H1 (cell line): ENCODE measurements around the gene KIF1C. TPM values are rescaled to one million over a fixed set of nuclear protein-coding genes. Genes with fewer than 3 reads are reported as not detected.

Experiments
- ATF3 ChIP-seq: IDR thresholded peaks from 2 replicates; pipeline ENCODE4 v1.6.1; 2011; ENCODE audit warnings: low read depth, mild to moderate bottlenecking, low read length; ENCODE audit not compliant: insufficient read depth
- BRCA1 ChIP-seq: IDR thresholded peaks from 2 replicates; pipeline ENCODE4 v1.6.1; 2012; ENCODE audit warnings: low read depth, low read length, improper control_type of control experiment
- CHD2 ChIP-seq: IDR thresholded peaks from 2 replicates; pipeline ENCODE4 v1.6.1; 2012; ENCODE audit warnings: low read length, improper control_type of control experiment
- EZH2 ChIP-seq: fragments of 200-600 bp; sonication (generic); IDR thresholded peaks from 2 replicates; pipeline ENCODE4 v1.7.1; 2012; ENCODE audit warnings: low read depth, mild to moderate bottlenecking, moderate library complexity, low read length, inconsistent platforms; ENCODE audit not compliant: severe bottlenecking
- HDAC6 ChIP-seq: IDR thresholded peaks from one replicate; pipeline ENCODE4 v1.7.1; 2012; ENCODE audit warnings: low read depth, mild to moderate bottlenecking, inconsistent platforms, low read length, moderate library complexity
- POU5F1 ChIP-seq: IDR thresholded peaks from 2 replicates; pipeline ENCODE4 v1.6.1; 2011; ENCODE audit warnings: low read depth, mild to moderate bottlenecking, low read length, moderate library complexity
- RFX5 ChIP-seq: IDR thresholded peaks from 2 replicates; pipeline ENCODE4 v1.6.1; 2011; ENCODE audit warnings: low read depth, low read length, improper control_type of control experiment, borderline replicate concordance
- SIRT6 ChIP-seq: IDR thresholded peaks from one replicate; pipeline ENCODE4 v1.7.1; 2012; ENCODE audit warnings: low read length, inconsistent platforms
- polyA plus RNA-seq, 7 experiments: library from polyadenylated mRNA; depleted of rRNA in 3 of 7; stranded (reverse) in 5 of 7; unstranded in 2 of 7; fragments of >200 nt in 5 of 7; fragments of 200-250 nt in 2 of 7; gene quantifications; 1 replicate in 5 of 7; 2 replicates in 1 of 7; 4 replicates in 1 of 7; pipeline versions ENCODE4 v1.2.1 to v1.2.3, GENCODE V29; 2011 to 2013; ENCODE audit warnings: missing spikeins in 2 of 7, mixed read lengths in 2 of 7
- total RNA-seq: library from RNA; stranded (reverse); fragmentation: NEBNext Ultra II Directional; extraction: Animal tissue kit (Norgen Biotek cat#: 25700); gene quantifications from 2 replicates; pipeline ENCODE4 v1.2.1, GENCODE V29; 2021
- TF ChIP-seq, protein P1 (sequence below): fragments of 300-600 bp; sonication (generic); IDR thresholded peaks from 2 replicates; pipeline ENCODE4 v1.7.1; 2012; ENCODE audit warnings: low read length, moderate library complexity, mild to moderate bottlenecking, inconsistent platforms; ENCODE audit not compliant: insufficient replicate concordance

KIF1C gene
- total and polyA plus RNA-seq, 2 of the 8 experiments (the other 6 are each of a cell fraction or from before 2014, with no cell fraction given): 14.3 to 114 TPM

- TF ChIP-seq, protein P1, sequence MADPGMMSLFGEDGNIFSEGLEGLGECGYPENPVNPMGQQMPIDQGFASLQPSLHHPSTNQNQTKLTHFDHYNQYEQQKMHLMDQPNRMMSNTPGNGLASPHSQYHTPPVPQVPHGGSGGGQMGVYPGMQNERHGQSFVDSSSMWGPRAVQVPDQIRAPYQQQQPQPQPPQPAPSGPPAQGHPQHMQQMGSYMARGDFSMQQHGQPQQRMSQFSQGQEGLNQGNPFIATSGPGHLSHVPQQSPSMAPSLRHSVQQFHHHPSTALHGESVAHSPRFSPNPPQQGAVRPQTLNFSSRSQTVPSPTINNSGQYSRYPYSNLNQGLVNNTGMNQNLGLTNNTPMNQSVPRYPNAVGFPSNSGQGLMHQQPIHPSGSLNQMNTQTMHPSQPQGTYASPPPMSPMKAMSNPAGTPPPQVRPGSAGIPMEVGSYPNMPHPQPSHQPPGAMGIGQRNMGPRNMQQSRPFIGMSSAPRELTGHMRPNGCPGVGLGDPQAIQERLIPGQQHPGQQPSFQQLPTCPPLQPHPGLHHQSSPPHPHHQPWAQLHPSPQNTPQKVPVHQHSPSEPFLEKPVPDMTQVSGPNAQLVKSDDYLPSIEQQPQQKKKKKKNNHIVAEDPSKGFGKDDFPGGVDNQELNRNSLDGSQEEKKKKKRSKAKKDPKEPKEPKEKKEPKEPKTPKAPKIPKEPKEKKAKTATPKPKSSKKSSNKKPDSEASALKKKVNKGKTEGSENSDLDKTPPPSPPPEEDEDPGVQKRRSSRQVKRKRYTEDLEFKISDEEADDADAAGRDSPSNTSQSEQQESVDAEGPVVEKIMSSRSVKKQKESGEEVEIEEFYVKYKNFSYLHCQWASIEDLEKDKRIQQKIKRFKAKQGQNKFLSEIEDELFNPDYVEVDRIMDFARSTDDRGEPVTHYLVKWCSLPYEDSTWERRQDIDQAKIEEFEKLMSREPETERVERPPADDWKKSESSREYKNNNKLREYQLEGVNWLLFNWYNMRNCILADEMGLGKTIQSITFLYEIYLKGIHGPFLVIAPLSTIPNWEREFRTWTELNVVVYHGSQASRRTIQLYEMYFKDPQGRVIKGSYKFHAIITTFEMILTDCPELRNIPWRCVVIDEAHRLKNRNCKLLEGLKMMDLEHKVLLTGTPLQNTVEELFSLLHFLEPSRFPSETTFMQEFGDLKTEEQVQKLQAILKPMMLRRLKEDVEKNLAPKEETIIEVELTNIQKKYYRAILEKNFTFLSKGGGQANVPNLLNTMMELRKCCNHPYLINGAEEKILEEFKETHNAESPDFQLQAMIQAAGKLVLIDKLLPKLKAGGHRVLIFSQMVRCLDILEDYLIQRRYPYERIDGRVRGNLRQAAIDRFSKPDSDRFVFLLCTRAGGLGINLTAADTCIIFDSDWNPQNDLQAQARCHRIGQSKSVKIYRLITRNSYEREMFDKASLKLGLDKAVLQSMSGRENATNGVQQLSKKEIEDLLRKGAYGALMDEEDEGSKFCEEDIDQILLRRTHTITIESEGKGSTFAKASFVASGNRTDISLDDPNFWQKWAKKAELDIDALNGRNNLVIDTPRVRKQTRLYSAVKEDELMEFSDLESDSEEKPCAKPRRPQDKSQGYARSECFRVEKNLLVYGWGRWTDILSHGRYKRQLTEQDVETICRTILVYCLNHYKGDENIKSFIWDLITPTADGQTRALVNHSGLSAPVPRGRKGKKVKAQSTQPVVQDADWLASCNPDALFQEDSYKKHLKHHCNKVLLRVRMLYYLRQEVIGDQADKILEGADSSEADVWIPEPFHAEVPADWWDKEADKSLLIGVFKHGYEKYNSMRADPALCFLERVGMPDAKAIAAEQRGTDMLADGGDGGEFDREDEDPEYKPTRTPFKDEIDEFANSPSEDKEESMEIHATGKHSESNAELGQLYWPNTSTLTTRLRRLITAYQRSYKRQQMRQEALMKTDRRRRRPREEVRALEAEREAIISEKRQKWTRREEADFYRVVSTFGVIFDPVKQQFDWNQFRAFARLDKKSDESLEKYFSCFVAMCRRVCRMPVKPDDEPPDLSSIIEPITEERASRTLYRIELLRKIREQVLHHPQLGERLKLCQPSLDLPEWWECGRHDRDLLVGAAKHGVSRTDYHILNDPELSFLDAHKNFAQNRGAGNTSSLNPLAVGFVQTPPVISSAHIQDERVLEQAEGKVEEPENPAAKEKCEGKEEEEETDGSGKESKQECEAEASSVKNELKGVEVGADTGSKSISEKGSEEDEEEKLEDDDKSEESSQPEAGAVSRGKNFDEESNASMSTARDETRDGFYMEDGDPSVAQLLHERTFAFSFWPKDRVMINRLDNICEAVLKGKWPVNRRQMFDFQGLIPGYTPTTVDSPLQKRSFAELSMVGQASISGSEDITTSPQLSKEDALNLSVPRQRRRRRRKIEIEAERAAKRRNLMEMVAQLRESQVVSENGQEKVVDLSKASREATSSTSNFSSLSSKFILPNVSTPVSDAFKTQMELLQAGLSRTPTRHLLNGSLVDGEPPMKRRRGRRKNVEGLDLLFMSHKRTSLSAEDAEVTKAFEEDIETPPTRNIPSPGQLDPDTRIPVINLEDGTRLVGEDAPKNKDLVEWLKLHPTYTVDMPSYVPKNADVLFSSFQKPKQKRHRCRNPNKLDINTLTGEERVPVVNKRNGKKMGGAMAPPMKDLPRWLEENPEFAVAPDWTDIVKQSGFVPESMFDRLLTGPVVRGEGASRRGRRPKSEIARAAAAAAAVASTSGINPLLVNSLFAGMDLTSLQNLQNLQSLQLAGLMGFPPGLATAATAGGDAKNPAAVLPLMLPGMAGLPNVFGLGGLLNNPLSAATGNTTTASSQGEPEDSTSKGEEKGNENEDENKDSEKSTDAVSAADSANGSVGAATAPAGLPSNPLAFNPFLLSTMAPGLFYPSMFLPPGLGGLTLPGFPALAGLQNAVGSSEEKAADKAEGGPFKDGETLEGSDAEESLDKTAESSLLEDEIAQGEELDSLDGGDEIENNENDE: no peak
- TF ChIP-seq POU5F1: no peak
- TF ChIP-seq RFX5: no peak
- no peak for TF ChIP-seq SIRT6
- no peak for TF ChIP-seq HDAC6
- TF ChIP-seq CHD2: no peak
- no peak for TF ChIP-seq BRCA1
- TF ChIP-seq ATF3: no peak
- TF ChIP-seq EZH2: no peak
Measured at GRCh38 chr17:4967539-4968485, 29.9 kb upstream of the KIF1C start, which contains the start of gene SPAG7 (continued).
